IPS-20b (cell line): ENCODE data around the gene PPP1R9B.

Experiments used
- H3K27ac ChIP-seq: one replicate; pipeline ENCODE4 v1.5.1; 2013; ENCODE audit warnings: low read length
- H3K27me3 ChIP-seq: 2 replicates; pipeline ENCODE4 v1.6.1; 2013; ENCODE audit warnings: mild to moderate bottlenecking, low read length, inconsistent platforms; ENCODE audit not compliant: insufficient read depth
- H3K36me3 ChIP-seq: 2 replicates; pipeline ENCODE4 v1.6.1; 2013; ENCODE audit warnings: low read depth, mild to moderate bottlenecking, inconsistent platforms, low read length, moderate library complexity; ENCODE audit not compliant: insufficient read depth
- H3K4me1 ChIP-seq: 2 replicates; pipeline ENCODE4 v1.6.1; 2013; ENCODE audit warnings: mild to moderate bottlenecking, control low read depth, inconsistent platforms, low read length, moderate library complexity; ENCODE audit not compliant: insufficient read depth
- H3K4me3 ChIP-seq: 2 replicates; pipeline ENCODE4 v1.5.1; 2013; ENCODE audit warnings: mild to moderate bottlenecking, low read length, inconsistent platforms
- H3K9ac ChIP-seq: 2 replicates; pipeline ENCODE4 v1.6.1; 2013; ENCODE audit warnings: low read depth, mild to moderate bottlenecking, inconsistent platforms, low read length, moderate library complexity
- H3K9me3 ChIP-seq: 2 replicates; pipeline ENCODE4 v1.6.1; 2013; ENCODE audit warnings: mild to moderate bottlenecking, low read depth, low read length, inconsistent platforms; ENCODE audit not compliant: insufficient read depth

Gene PPP1R9B

GRCh38 chr17:50161023-50161910, 10.8 kb upstream of the PPP1R9B start:
- Histone ChIP-seq H3K9ac (peak overlapping the region; percentile 84; the same call in 1 of the 2 replicates), H3K36me3 (no peaks in the 10 kb centered on the region), H3K27ac (peak overlapping the region; percentile 38), H3K9me3 (no peaks in the 10 kb centered on the region), H3K4me1 (peaks cover 4% of the 10 kb centered on the region; the same call in 1 of the 2 replicates), H3K4me3 (peak overlapping the region; percentile 90), H3K27me3 (peaks cover 22% of the 10 kb centered on the region)

- H3K4me1 ChIP-seq, result peaks cover 9% of the 10 kb centered on the region; the same call in 1 of the 2 replicates
- H3K27me3 ChIP-seq, result peaks cover 22% of the 10 kb centered on the region
- no peaks in the 10 kb centered on the region for H3K36me3 ChIP-seq
- H3K4me3 ChIP-seq, result no peak overlapping the region
- no peak overlapping the region for H3K27ac ChIP-seq
- H3K9ac ChIP-seq, result no peak overlapping the region
- H3K9me3 ChIP-seq, result no peaks in the 10 kb centered on the region
These were observed 7.4 kb upstream of the PPP1R9B start for GRCh38 chr17:50157891-50158290.

DNA sequence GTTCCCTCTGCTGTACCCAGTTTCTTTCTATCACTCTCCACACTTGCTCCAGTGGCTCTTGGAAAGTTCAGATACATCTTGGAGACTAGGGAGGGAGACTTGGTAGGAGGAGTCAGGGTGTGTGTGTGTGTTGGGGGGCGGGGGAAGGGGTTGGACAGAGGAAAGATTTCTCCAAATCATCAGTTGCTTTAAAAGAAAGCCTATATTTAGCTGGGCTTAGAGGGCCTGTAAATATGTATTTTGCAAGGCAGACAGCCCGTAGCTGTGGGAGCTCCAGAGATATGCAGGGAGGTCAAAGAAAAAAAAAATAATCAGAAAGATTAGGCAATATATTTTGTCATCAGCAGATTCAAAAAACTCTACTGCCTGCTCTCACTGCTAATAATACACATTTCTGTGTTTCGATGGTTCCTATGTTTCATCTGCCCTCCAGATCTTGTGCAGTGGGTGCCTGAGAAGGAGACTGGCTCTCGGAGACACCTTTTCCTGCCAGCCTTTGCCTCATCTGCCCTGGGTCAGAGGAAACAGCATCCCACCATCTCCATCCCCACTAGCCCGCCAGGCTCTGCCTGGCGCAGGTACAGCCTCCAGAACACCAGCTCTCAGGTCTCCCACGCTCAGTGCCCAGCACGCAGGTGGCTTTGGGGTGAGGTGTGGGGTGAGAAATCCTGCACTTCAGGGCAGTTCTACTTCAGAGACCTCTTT, 4.8 kb upstream of the PPP1R9B start:
- peaks cover 11% of the 10 kb centered on the region; the same call in 1 of the 2 replicates for H3K4me1 ChIP-seq
- H3K9ac ChIP-seq, result no peak overlapping the region
- peaks cover 11% of the 10 kb centered on the region for H3K27me3 ChIP-seq
- no peaks in the 10 kb centered on the region for H3K36me3 ChIP-seq
- H3K4me3 ChIP-seq, result no peak overlapping the region
- H3K27ac ChIP-seq, result no peak overlapping the region
- H3K9me3 ChIP-seq, result no peaks in the 10 kb centered on the region

GRCh38 chr17:50154604-50155003, 4.1 kb upstream of the PPP1R9B start:
- Histone ChIP-seq H3K27me3 (peaks cover 11% of the 10 kb centered on the region), H3K4me1 (peaks cover 11% of the 10 kb centered on the region; the same call in 1 of the 2 replicates), H3K27ac (no peak overlapping the region), H3K4me3 (no peak overlapping the region), H3K36me3 (no peaks in the 10 kb centered on the region), H3K9me3 (no peaks in the 10 kb centered on the region), H3K9ac (no peak overlapping the region)

DNA sequence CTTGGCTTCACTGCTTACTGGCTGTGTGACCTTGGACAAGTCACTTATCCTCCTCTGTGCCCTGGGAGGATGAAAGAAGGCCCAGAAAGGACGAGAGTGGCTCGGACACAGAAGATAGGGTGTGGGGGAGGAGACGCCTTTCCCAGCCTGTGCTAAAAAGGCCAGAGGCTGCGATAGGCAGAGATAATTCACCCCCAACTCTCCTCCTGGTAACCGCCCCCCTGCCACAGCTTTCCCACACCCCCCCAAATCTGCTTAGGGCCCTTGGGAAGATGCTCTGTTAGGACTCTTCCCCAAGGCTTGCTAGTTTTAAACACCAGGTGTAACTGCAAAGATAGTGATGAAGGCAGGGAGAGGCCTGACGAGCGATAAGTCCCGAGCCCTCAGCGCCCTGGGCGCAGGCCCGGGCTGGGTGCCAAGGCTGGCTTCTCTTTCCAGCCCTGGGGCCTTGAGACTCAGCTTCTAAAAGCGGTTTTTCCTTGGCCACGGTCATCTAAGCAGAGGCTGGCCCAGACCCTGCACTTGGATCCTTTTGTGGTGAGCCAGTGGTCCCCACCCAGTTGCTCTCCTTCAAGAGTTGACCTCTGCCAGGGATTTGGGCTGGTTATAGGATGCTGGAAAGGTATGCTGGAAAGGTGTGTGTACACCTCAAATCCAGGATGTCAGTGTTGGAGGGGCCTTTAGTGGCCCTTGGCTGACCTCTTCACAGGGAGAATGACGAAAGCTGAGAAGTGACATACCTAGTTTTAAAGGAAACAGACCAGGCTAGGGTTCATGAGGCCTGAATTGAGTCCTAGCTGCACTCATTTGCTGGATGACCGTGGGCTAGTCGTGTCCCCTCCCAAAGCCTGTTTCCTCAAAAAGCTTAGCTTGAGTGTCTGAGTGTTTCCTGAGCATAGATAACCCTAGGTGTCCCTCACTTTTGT, 3.4 kb upstream of the PPP1R9B start:
- Histone ChIP-seq H3K4me3 (no peak overlapping the region), H3K9ac (no peak overlapping the region), H3K27me3 (peaks cover 17% of the 10 kb centered on the region), H3K9me3 (no peaks in the 10 kb centered on the region), H3K4me1 (peaks cover 11% of the 10 kb centered on the region; the same call in 1 of the 2 replicates), H3K36me3 (no peaks in the 10 kb centered on the region), H3K27ac (no peak overlapping the region)

DNA sequence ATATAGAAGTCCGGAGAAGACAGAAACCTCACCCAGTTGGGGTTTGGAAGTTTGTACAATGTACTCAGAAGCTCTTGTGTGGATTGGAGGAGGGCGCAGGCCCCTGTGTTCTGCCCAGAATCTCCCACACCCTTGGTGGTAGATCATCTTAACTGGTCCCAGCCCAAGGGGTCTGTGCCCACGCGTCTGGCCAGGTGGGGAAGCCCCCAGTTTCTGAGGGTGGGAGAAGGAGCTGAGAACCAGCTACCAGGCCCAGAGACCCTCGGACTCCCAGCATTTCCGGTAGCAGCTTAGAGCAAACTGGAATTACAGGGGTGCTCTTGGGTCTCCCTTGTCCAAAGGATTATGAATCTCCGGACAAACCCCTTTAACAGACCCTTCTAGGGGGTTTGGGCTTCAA, 2.3 kb upstream of the PPP1R9B start:
- H3K27ac ChIP-seq, result peak overlapping the region; percentile 96

DNA sequence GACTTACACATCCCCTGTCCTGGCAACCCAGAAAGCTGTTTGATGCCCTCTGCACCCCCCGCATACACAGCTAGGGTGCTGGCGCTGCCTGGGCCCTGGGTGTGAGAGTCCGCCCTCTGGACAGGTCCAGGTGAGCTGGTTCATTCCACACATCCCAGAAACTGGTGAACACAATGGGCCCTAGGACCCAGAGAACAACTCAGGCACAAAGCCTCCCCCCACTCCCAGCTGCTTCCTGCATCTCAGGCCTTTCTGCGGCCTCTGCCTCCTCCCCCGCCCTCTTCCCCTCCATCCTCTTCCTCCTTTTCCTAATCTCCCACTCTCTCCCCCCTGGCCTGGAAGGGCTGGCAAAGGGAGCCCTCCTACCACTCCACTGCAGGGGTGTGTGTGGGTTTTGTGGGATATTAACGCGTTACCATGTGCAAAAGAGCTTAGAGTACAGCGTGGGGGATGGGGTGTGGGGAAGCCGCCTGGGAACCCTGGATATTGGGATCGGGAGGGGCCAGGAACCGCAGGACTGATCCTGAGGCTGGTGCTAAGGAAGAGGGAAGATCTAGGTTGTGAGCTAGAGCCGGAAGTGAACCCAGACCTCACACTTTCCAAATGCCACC, 1.6 kb upstream of the PPP1R9B start:
- H3K4me3 ChIP-seq, result peak overlapping the region; percentile 66
- no peaks in the 10 kb centered on the region for H3K36me3 ChIP-seq
- H3K27me3 ChIP-seq, result peaks cover 17% of the 10 kb centered on the region
- H3K4me1 ChIP-seq, result peaks cover 17% of the 10 kb centered on the region; the same call in 1 of the 2 replicates
- no peaks in the 10 kb centered on the region for H3K9me3 ChIP-seq
- H3K27ac ChIP-seq, result peak overlapping the region; percentile 96
- H3K9ac ChIP-seq, result peak overlapping the region; percentile 73; the same call in 1 of the 2 replicates

More for the DNA sequence above, 2.3 kb upstream of the PPP1R9B start:
- Histone ChIP-seq H3K36me3 (no peaks in the 10 kb centered on the region), H3K4me3 (peak overlapping the region; percentile 66; the same call in 1 of the 2 replicates), H3K9ac (peak overlapping the region; percentile 73; the same call in 1 of the 2 replicates), H3K4me1 (peaks cover 17% of the 10 kb centered on the region; the same call in 1 of the 2 replicates), H3K27me3 (peaks cover 17% of the 10 kb centered on the region), H3K9me3 (no peaks in the 10 kb centered on the region)

DNA sequence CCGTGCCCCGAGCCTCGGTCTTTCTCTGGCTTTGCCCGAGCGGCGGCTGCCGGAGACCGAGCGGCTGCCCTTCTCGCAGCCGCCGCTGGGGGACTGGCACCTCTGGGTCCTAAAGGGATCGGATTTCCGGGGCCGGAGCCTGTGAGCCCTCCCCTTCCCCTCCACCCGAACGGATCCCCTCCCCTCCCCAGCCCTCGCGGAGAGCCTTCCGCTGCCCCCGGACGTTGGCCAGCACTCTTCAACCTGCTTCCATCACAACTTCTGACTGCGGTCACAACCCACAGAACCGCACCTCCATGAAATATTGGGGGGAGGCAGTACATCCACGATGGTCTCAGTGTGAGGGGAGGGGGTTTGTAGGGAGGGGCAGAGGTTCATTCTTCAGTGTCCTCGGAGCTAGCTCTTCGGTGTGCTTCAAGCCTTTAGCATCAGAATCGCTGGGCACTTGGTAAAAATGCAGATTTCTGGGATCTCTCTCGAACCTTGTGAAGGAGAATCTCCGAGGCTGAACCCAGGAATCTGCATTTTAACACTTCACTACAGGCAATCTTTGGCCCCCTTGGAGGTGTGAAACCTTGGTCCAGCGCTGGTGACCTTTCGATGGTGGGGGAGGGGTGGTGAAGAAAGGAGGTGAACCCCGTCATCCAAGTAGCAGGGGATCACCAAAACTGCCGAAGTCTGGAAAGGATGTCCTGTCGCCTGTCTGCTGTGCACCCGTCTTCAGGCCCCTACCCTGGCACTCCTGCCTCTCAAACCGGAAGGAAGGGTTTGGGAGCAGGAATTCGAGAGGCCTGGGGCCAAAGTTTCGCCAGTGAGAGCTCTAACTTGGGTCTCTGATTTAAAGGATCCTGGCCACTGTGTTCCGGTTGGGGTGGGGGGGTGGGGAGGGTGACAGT, 812 bp upstream of the PPP1R9B start:
- Histone ChIP-seq H3K27ac (no peak overlapping the region), H3K4me1 (peaks cover 17% of the 10 kb centered on the region; the same call in 1 of the 2 replicates)

DNA sequence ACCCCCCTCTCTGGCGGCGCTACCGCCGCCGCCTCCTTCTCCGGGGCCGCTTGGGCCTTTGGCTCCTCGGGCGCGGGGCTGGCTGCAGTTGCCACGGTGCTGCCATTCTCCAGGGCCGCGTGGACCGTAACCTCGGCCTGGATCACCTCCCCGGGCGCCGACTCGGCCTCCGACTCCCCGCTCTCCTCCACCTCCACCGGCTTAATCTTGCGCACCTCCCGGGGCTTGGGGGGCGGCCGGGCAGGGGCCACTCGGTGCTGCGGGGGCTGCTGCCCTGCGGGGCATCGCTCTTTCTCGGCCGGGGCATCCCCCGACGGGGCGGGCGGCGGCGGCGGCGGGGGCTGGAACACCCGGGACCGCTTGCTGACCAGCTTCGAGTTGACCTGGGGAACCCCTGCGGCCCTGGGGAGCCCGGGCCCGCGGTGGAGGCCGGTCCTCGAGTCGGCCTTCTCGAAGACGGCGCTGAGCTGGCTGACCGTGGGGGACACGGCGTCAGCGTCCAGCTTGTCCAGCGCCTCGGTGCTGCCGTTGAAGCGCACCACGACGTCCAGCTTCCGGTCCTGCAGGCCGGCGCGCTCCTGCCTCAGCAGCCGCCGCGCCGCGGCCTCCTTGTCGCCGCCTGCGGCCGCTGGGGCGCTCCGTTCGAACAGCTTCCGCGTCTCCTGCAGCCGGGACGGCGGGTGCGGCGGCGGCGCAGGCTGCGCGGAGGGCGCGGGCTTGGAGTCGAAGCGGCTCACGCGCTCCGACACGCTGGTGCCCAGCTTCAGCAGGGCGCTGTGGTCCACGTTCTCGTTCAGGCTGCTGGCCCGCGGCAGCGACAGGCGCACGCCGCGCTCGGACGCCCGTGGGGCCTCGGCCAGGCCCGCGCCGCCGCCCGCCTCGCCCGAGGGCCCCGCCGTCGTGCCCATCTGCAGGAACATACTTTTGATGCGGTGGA, 792 bp downstream of the PPP1R9B start:
- Histone ChIP-seq H3K27ac (no peak overlapping the region), H3K4me1 (peaks cover 12% of the 10 kb centered on the region; the same call in 1 of the 2 replicates), H3K9me3 (no peaks in the 10 kb centered on the region), H3K9ac (no peak overlapping the region), H3K36me3 (peaks cover 5% of the 10 kb centered on the region), H3K27me3 (peaks cover 17% of the 10 kb centered on the region), H3K4me3 (peak overlapping the region; percentile 68; the same call in 1 of the 2 replicates)

More for the DNA sequence above, 812 bp upstream of the PPP1R9B start:
- no peaks in the 10 kb centered on the region for H3K36me3 ChIP-seq
- peak overlapping the region; percentile 46; the same call in 1 of the 2 replicates for H3K9ac ChIP-seq
- H3K27me3 ChIP-seq, result peaks cover 17% of the 10 kb centered on the region
- peak overlapping the region; percentile 68 for H3K4me3 ChIP-seq
- no peaks in the 10 kb centered on the region for H3K9me3 ChIP-seq
